SH-SY5Y (cell line): ENCODE results near the gene GPR37L1.

Experiments used
- GATA2 ChIP-seq: IDR thresholded peaks from 2 replicates; pipeline ENCODE4 v1.6.1; 2011; ENCODE audit warnings: mild to moderate bottlenecking, low read depth, low read length
- GATA3 ChIP-seq: IDR thresholded peaks from 2 replicates; pipeline ENCODE4 v1.6.1; 2011; ENCODE audit warnings: low read depth, mild to moderate bottlenecking, low read length, moderate library complexity

Gene GPR37L1, protein sequence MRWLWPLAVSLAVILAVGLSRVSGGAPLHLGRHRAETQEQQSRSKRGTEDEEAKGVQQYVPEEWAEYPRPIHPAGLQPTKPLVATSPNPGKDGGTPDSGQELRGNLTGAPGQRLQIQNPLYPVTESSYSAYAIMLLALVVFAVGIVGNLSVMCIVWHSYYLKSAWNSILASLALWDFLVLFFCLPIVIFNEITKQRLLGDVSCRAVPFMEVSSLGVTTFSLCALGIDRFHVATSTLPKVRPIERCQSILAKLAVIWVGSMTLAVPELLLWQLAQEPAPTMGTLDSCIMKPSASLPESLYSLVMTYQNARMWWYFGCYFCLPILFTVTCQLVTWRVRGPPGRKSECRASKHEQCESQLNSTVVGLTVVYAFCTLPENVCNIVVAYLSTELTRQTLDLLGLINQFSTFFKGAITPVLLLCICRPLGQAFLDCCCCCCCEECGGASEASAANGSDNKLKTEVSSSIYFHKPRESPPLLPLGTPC

DNA sequence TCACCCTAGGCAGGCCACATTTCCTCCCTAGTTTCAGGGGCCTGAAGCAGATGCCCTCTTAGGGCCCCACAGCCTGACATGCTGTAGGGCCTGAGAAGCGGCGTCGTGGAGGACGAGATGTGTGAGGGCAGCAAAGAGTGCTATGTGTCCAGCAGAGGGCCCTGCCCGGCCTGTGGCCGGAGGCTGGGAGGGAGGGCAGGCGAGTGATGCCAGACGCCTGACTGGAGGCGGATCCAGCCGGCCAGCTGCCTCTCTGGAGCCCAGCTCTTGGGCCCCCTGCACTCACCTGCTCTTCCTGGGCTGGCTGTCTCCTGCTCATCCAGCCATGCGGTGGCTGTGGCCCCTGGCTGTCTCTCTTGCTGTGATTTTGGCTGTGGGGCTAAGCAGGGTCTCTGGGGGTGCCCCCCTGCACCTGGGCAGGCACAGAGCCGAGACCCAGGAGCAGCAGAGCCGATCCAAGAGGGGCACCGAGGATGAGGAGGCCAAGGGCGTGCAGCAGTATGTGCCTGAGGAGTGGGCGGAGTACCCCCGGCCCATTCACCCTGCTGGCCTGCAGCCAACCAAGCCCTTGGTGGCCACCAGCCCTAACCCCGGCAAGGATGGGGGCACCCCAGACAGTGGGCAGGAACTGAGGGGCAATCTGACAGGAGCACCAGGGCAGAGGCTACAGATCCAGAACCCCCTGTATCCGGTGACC lies at the start of gene GPR37L1:
TSS of gene GPR37L1 (plus strand) at position 279 of the 697 bp plus-strand sequence. CDS start at position 326, 47 bp downstream.
- no peak for TF ChIP-seq GATA2
- TF ChIP-seq GATA3 = no peak

DNA sequence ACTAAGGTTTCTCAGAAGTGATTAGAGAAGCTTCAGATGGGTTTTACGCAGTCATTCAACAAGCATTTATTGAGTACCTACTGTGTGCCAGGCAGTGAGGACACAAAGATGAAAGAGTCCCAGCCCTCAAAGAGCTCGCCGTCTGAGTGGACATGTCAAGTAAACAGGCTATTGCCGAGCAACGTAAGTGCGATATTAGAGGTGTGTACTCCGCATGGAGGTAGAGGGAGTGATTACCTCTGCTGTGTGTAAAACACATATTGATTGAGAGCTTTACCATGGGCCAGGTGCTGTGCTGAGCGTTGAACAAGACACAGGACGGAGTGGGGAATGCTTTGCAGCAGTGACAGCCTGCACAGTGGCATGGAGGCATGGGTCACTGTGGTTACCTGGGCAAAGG lies 49.5 kb upstream of the GPR37L1 start:
- TF ChIP-seq GATA2 = no peak
- TF ChIP-seq GATA3 = no peak

DNA sequence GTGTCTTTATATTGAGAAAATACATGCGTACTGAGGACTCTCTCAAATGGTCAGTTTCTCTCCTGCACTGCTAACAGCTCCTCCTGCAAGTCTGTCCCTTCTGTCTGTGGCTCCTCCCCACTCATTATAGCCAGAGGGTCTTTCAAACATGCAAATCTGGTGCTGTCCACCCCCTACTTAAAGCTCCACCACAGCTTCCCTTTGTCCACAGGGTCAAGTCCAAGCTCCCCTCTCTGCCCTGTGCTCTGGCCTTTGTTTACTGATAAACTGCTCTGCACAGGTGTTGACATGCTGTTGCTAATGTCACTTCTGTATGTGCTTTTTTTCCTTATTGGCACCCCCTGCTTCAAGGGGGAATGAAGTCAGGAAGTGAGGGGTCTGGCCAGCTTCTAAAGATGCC lies 47.7 kb upstream of the GPR37L1 start:
- TF ChIP-seq GATA2 = no peak
- no peak for TF ChIP-seq GATA3

DNA sequence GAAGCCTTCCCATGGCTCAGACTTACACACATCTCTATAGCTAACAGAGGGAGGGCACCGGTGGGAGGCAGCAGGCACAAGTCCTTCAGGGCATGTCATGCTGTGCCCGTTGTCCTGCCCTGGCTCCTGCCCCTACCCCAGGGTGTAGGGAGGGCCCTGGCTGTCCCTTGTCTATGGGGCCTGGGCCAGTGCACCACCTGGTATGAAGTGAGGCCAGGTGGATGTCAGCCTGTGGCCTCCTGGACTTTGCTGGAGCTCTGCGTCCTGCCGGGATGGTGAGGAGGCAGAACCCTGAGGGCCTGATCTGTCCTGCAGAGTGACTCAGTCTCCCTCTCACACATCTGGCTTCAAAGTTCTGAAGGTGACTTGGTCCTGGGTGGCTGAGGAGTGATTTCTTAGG lies 47.3 kb upstream of the GPR37L1 start:
- TF ChIP-seq GATA2 = no peak
- TF ChIP-seq GATA3 = no peak

DNA sequence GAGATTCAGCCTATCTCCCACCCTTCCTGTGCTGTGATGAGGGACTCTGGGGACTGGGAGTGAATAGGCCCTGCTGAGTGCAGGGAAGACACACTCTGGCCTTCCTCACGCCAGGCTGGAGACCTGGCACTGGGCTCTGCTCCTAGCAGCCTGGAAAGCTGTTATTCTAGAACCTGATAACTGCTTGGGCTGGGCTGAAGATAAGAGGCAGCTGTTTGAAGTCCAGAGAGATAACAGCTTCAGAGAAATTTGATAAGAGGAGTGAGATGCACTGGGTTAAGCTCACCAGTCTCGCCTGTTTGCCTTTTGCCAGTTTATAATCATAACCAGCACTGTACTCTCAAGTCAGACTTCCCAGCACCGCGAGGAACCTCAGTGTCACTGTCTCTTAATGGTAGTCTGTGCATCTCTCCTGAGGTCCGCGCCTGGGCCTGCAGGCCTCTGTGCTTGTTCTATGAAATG lies 46.6 kb upstream of the GPR37L1 start:
- TF ChIP-seq GATA2 (peak; percentile 99), GATA3 (no peak; the same call in 1 of the 2 replicates)

DNA sequence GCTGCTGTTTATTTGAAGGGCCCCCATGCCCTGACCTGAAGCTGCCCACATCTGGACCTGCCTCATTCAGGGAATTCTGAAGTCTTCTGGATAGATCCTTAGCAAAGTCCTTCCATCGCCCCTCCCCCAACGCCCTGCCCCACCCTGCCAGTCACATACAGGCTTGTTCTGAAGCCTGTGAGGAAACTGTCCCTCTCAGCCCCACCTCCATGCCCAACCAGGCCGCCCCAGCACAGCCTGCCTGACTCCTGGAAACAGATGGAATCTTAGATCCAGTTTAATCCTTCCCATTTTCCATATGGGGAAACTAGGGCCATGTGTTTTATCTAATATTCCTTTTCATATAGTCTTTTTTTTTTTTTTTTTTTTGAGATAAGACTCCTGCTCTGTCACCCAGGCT lies 44.5 kb upstream of the GPR37L1 start:
- no peak for TF ChIP-seq GATA2
- no peak for TF ChIP-seq GATA3

DNA sequence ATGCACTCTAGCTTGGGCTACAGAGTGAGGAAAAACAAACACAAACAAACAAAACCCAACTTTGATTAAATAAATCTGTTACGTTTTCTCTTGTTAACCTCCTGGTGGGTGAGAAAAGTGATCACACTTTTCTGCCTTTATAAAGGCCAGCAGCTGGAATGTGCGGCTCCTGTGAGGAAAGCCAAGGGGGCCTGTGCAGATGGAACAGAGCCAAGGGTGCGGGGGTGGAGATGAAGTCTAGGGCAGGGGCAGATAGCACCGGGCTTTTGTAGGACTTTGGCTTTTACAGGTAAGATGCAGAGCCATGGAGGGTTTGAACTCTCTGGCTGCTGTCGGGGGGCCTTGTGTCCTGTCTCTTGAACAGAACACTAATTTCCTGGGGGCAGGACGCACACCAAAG lies 40.7 kb upstream of the GPR37L1 start:
- TF ChIP-seq GATA3 (no peak), GATA2 (no peak)

DNA sequence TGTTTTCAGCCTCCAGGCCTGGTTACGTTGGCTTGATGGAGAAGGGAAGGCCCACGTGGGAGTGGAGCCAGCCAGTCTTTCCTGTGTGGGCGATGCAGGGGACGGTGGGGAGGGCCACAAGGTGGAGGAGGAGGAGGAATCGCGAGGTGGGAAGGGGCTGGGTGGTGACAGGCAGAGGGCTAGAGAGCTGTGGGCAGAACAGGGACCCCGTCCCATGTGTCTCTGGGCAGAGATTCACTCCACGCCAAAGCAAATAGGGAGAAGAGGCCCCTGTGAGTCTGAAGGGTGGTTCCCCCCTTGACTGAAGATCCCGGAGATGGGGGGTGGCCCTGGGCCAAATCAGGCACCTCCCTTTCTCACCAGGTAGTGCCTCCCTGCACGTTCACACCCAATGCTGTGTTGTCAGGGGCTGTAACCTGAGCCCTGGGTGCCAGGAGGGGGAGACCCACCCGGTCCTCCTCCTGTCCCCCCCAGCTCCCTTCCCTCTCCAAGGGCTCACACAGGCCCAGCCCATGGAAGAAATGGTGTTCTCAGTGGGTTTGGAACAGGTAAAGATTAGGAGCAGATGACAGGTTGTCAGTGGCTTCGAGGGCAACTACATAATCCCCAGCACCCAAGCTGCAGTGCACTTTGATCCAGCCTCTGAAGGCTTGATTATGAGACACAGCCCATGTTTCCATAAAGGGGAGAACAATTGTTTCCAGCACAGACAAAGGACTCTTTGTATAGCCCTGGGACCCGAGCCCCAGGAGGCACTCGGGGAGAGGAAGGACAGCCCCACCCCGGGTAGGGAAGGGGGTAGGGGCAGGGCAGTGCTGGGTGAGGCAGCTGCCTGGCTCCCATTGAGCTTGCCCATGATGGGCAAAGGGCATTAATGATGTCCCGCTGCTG lies 37.7 kb upstream of the GPR37L1 start:
- TF ChIP-seq GATA3 (no peak), GATA2 (no peak)

DNA sequence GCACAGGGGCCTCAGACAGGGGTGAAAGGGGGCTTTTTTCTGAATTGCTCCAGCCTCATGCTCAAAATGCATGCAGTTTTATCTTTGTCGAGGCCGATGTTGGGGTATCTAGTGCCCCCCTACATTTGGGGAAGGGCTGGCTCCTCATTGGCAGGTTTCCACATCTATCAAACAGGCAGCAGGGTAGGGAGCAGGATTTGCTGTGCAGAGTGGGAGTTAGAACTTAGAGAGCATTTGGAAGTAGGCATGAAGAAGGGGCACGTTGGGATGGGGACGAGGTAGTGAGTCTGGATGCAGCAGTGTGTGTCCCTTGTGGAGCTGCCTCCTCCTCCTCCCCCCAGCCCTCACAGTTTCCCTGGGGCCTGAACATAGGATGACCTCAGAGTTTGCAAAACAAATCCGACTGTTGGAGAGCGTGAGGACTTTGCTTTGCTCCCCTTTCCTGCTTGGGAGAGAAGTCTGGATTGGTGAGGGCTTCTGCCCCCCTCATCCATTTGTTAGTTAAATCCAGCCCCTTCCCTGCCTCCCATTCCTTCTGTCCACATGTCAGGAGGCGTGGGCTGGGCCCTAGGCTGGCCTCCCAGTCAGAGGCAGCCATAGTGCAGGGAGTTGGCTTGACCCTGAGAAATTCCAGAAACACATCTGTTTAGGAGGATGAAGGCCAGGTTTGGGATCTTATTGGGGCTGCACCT lies 36.9 kb upstream of the GPR37L1 start:
- TF ChIP-seq GATA2 (no peak), GATA3 (no peak)

DNA sequence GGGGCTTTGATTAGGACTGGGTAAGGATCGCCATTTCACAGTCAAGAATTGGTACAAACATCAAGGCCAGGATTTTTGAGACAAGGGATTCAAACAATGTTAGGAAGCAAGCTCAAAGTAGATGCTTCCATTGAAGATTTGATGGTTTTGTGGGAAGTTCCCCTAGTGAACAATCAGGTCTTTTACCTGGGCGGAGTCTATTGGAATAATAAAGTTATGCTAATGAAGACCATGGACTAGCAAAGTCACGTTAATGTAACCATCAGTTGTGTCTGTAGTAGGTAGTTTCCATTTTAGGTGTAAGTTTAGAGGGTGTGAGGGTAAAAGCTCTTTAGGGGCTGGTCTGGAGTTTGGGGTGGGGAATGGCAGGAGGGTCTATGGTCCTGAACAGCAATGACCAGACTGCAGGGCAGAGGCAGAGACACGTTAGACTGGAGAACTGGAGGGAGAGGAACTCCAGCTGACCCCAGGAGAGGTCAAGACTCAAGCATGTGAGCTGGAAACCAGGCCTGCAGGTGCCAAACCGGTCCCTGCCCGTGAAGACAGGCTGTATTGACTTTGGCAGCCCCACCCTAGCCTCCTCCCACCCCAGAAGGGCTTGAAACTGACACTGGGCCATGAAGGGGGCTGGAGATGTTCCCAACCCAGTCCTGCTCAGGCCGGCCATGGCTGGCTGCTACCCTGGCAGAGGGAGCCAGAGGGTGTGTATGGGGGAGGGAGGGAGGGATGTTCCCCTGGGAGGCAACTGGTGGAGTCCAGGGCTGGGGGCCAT lies 36.0 kb upstream of the GPR37L1 start:
- TF ChIP-seq GATA2 = no peak
- TF ChIP-seq GATA3 = no peak

DNA sequence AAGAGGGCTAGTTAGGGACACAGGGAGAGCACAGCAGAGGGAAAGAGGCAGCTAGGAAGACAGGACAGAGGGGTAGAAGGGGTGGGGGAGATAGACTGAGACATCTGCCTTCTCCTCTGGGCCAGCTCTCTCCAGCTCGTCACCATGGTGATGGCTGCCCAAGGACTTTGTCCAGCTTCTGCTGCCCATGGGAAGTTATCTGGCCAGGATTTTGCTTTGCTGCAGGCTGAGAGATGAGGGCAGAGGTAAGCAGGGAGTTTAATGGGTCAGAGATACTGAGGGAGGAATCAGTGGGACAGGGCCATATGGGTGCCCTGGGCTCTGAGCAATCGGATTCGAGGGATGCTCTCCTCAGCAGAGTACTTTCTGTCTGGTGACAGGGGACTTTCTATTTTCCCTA lies 34.5 kb upstream of the GPR37L1 start:
- TF ChIP-seq GATA2 = no peak
- no peak for TF ChIP-seq GATA3

DNA sequence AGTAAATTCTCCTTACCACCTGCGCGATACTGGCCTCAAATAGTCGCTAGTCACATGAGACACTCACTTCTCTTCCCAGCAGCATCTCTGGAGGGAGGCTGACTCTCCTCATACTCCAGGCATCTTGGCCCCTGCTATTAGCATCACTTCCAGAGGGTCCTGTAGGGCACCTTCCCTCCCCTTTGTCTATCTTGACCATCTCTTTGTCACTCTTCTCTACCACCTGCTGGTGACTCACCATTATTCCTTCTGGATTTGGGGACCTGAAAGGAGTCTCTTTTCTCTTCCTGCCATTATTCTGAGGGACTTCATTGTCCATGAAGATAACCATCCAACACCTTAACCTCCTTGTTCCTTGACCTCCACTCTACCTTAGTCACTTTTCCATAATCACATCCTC lies 31.7 kb upstream of the GPR37L1 start:
- TF ChIP-seq GATA3 = no peak
- no peak for TF ChIP-seq GATA2

DNA sequence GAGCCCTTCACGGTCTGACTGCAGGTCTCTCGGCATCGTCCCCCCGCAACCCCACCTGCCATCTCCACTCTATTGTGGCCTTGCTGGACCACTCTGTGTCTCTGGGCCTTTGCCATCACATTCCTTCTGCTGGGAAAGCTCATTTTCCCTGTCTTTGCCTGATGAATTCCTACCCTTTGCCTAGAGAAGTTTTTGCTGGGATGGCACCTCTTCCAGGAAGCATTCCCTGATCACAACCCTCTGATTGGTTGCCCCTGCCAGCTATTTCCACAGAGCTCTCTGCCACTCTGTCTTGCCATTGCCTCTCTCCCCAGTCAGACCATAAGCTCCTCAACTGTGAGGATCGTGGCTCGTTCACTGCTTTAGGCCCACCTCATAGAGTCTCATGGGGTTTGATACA lies 28.9 kb upstream of the GPR37L1 start:
- no peak for TF ChIP-seq GATA2
- TF ChIP-seq GATA3 = no peak

DNA sequence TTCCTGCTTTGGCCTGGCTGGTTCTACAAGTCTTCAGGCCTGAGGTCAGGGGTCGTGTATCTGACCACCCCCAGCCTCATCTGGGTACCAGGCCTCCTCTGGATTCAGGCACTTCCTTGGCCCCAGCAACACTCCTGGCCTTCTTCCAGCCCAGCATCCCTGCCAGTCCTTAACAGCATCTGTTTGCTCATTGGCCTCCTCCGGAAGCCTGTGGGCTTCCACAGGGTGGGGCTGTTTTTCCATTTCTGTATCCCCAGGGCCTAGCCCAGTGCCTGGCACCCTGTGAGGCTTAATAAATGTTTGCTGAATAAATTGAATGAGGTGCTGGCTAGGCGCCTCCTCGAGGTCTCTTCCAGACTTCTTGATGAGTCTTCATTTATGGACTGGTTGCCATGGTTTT lies 21.5 kb upstream of the GPR37L1 start:
- TF ChIP-seq GATA3 (no peak), GATA2 (no peak)
